Stimulated activated CD4-positive, alpha-beta T cell treated with anti-CD3 and anti-CD28 coated beads, Interleukin-2, amount 100 ng/mL, for 48 hours (primary cell): ENCODE measurements around the gene PAPPA.

Source experiments
- DNase-seq, 2 donors: peaks; one replicate each; pipeline ENCODE4 v3.0.0-alpha.2; 2020

Gene PAPPA

GRCh38 chr9:116437411-116438370 lies 284.1 kb downstream of the PAPPA start:
- no peak for DNase-seq

GRCh38 chr9:116442528-116442927 lies 288.9 kb downstream of the PAPPA start:
- no peak for DNase-seq

- no peak for DNase-seq
Measured at GRCh38 chr9:116447934-116448333, 294.3 kb downstream of the PAPPA start.

GRCh38 chr9:116448431-116448830 lies 294.8 kb downstream of the PAPPA start:
- DNase-seq, result no peak

GRCh38 chr9:116449949-116450348 lies 296.4 kb downstream of the PAPPA start:
- DNase-seq, result no peak

GRCh38 chr9:116450378-116451139 lies 297.0 kb downstream of the PAPPA start:
- DNase-seq, result no peak

GRCh38 chr9:116451500-116452115 lies 298.0 kb downstream of the PAPPA start:
- DNase-seq, result no peak
